Endothelial cell of umbilical vein (primary cell): ENCODE data around the gene CNTNAP2. TPM values are rescaled to one million over a fixed set of nuclear protein-coding genes. Genes with fewer than 3 reads are reported as not detected.

ENCODE experiments used
- BruUV-seq: library from RNA; stranded (reverse); fragments of 400-500 nt; replicated peaks from 2 replicates; lab custom pipeline; 2021; lab: Mats Ljungman, UMichigan
- CTCF ChIA-PET: fragments of 300-600, 350-600 bp; sonication (Branson Sonifier 250); formaldehyde crosslinking; loops from one replicate; lab custom pipeline; 2021; ENCODE audit warnings: antibody characterized with exemption, inconsistent platforms; lab: Charles Lee
- POLR2A ChIA-PET: fragments of 300-600, 350-600 bp; sonication (Branson Sonifier 250); formaldehyde crosslinking; loops from one replicate; lab custom pipeline; 2021; ENCODE audit warnings: antibody characterized with exemption, inconsistent platforms; lab: Charles Lee
- DNase-seq: peaks from one replicate; pipeline ENCODE4 v3.0.0-alpha.2; 2011; ENCODE audit warnings: low read depth, low spot score
- FAIRE-seq: peaks from 2 replicates; lab custom pipeline; 2011; peaks lifted over from hg19 to GRCh38; lab: Jason Lieb, UNC
- H2AFZ ChIP-seq: 2 replicates; pipeline ENCODE4 v1.6.0; 2012; ENCODE audit warnings: low read depth, low read length, control low read depth, inconsistent platforms
- H3K27ac ChIP-seq: 2 replicates; pipeline ENCODE4 v1.5.1; 2011; ENCODE audit warnings: low read depth, mild to moderate bottlenecking, control low read depth, low read length, moderate library complexity; ENCODE audit not compliant: insufficient read depth
- H3K27me3 ChIP-seq, 2 experiments: 2 replicates each; pipeline versions ENCODE4 v1.6.0 to v1.6.1; 2011; ENCODE audit warnings: low read length in 2 of 2, mixed read lengths in 1 of 2; ENCODE audit not compliant: control insufficient read depth in 2 of 2, insufficient read depth in 2 of 2
- H3K36me3 ChIP-seq, 2 experiments: 2 replicates in 1 of 2; 3 replicates in 1 of 2; pipeline ENCODE4 v1.5.1; 2011; ENCODE audit warnings: low read length in 2 of 2, mild to moderate bottlenecking in 1 of 2, moderate library complexity in 1 of 2; ENCODE audit not compliant: control insufficient read depth in 2 of 2, insufficient read depth in 2 of 2; ENCODE audit errors: extremely low read depth in 1 of 2
- H3K4me1 ChIP-seq: 3 replicates; pipeline ENCODE4 v1.5.1; 2011; ENCODE audit warnings: mild to moderate bottlenecking, low read length; ENCODE audit not compliant: control insufficient read depth, insufficient read depth; ENCODE audit errors: extremely low read depth
- H3K4me2 ChIP-seq: 2 replicates; pipeline ENCODE4 v1.6.1; 2011; ENCODE audit warnings: low read length, control low read depth, mixed read lengths; ENCODE audit not compliant: insufficient read depth
- H3K4me3 ChIP-seq, 3 experiments: fragments of 200-600 bp in 1 of 3; sonication (generic), shearing (Covaris generic) in 1 of 3; replicated peaks in 1 of 3; 2 replicates each; pipeline ENCODE4 v1.5.1; 2011 to 2016; ENCODE audit warnings: control low read depth in 3 of 3, low read length in 3 of 3, mild to moderate bottlenecking in 2 of 3, inconsistent platforms in 1 of 3, low read depth in 1 of 3, moderate library complexity in 1 of 3; ENCODE audit not compliant: insufficient read depth in 1 of 3
- H3K79me2 ChIP-seq: 2 replicates; pipeline ENCODE4 v1.6.0; 2012; ENCODE audit warnings: low read length, inconsistent platforms; ENCODE audit not compliant: control insufficient read depth, insufficient read depth
- H3K9ac ChIP-seq: replicated peaks from 2 replicates; pipeline ENCODE3; 2011; ENCODE audit warnings: low read length, control low read depth; ENCODE audit not compliant: insufficient read depth; ENCODE audit errors: extremely low read depth
- H3K9me1 ChIP-seq: replicated peaks from 3 replicates; pipeline ENCODE4 v1.6.0; 2011; ENCODE audit warnings: mild to moderate bottlenecking, low read length; ENCODE audit not compliant: control insufficient read depth, insufficient read depth; ENCODE audit errors: extremely low read depth
- H3K9me3 ChIP-seq: replicated peaks from 2 replicates; pipeline ENCODE4 v1.5.1; 2012; ENCODE audit warnings: low read length, inconsistent platforms; ENCODE audit not compliant: control insufficient read depth, insufficient read depth
- H4K20me1 ChIP-seq: replicated peaks from 2 replicates; pipeline ENCODE3; 2011; ENCODE audit warnings: mild to moderate bottlenecking, low read length; ENCODE audit not compliant: control insufficient read depth, insufficient read depth; ENCODE audit errors: extremely low read depth
- CTCF ChIP-seq, 2 donors: IDR thresholded peaks; 1 replicate in 1 of 2; 2 replicates in 1 of 2; pipeline ENCODE4 v1.5.1; 2011; ENCODE audit warnings: low read length in 2 of 2, mild to moderate bottlenecking in 2 of 2, moderate library complexity in 2 of 2, control low read depth in 1 of 2, inconsistent platforms in 1 of 2, low read depth in 1 of 2; ENCODE audit not compliant: insufficient read depth in 1 of 2; ENCODE audit errors: extremely low read depth in 1 of 2
- EZH2 ChIP-seq: IDR thresholded peaks from 2 replicates; pipeline ENCODE4 v1.6.1; 2012; ENCODE audit warnings: borderline replicate concordance, low read depth, mild to moderate bottlenecking, moderate library complexity, low read length, inconsistent platforms; ENCODE audit not compliant: severe bottlenecking
- FOS ChIP-seq: IDR thresholded peaks from 2 replicates; pipeline ENCODE4 v1.6.1; 2011; ENCODE audit warnings: mild to moderate bottlenecking, low read length, moderate library complexity, borderline replicate concordance; ENCODE audit not compliant: insufficient read depth
- GATA2 ChIP-seq: IDR thresholded peaks from 2 replicates; pipeline ENCODE4 v1.7.0; 2011; ENCODE audit warnings: low read depth, mild to moderate bottlenecking, moderate library complexity, mixed read lengths, low read length; ENCODE audit not compliant: insufficient read length, insufficient read depth
- JUN ChIP-seq: IDR thresholded peaks from 2 replicates; pipeline ENCODE4 v1.6.1; 2011; ENCODE audit warnings: borderline replicate concordance, low read depth; ENCODE audit not compliant: insufficient read length, insufficient read depth
- MAX ChIP-seq: IDR thresholded peaks from 2 replicates; pipeline ENCODE4 v1.6.1; 2011; ENCODE audit not compliant: insufficient read depth, insufficient read length
- MYC ChIP-seq: IDR thresholded peaks from one replicate; pipeline ENCODE4 v1.6.1; 2011; ENCODE audit warnings: mild to moderate bottlenecking, low read depth, low read length
- POLR2A ChIP-seq: IDR thresholded peaks from 2 replicates; pipeline ENCODE4 v1.6.1; 2012; ENCODE audit warnings: low read depth, mild to moderate bottlenecking, control low read depth, low read length
- POLR2AphosphoS5 ChIP-seq: IDR thresholded peaks from 2 replicates; pipeline ENCODE4 v1.6.1; 2012; ENCODE audit warnings: low read depth, mild to moderate bottlenecking, control low read depth, low read length, moderate library complexity; ENCODE audit not compliant: insufficient read depth
- dilution Hi-C: fragments of 300-500 bp; cut with MboI; formaldehyde crosslinking; loops from one replicate; pipeline ENCODE4 v1.15.0; 2019; ENCODE audit warnings: low sequenced_read_pairs; ENCODE audit not compliant: extremely low pct_ligation_motif_present
- intact Hi-C: fragments of 100-400 bp; cut with micrococcal nuclease; formaldehyde crosslinking; loops from one replicate; pipeline ENCODE4 v1.10.0; 2022
- polyA plus RNA-seq, 4 experiments: library from polyadenylated mRNA; depleted of rRNA in 3 of 4; stranded (reverse) in 3 of 4; unstranded in 1 of 4; fragments of >200 nt; gene quantifications; 2 replicates each; pipeline versions ENCODE4 v1.2.1 to v1.2.3, GENCODE V29; 2011 to 2012; ENCODE audit warnings: missing spikeins in 1 of 4
- total RNA-seq: library from RNA; stranded (reverse); gene quantifications from 2 replicates; pipeline ENCODE4 v1.2.3, GENCODE V29; 2021

CNTNAP2 gene
- total and polyA plus RNA-seq, 2 donors (not counting 3 experiments of a cell fraction or from before 2014, with no cell fraction given) = not detected

DNA sequence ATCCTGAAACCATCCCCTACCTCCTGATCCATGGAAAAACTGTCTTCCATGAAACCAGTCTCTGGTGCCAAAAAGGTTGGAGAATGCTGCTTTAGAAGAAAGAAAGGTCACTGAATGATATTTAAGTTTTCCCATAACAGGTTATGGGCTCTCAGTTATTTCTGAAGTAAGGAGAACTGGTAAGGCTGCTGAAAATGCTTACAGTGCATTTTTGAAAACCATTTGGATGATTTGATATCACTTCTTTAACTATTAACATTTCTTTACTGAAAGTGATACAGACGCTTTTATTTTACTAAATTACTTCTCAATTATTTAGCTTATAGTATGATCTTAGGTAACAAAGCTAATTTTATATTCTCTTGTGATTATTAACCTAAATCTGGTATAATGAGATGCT is 1379.6 kb downstream of the CNTNAP2 start:
- Histone ChIP-seq H3K4me1 (no peaks in the 10 kb centered on the region), H2AFZ (no peak overlapping the region), H3K79me2 (no peaks in the 10 kb centered on the region), H3K4me2 (no peak overlapping the region), H3K27me3 (no peaks in the 10 kb centered on the region), H4K20me1 (no peaks in the 10 kb centered on the region), H3K9me1 (no peaks in the 10 kb centered on the region), H3K36me3 (no peaks in the 10 kb centered on the region), H3K9me3 (peaks cover 3% of the 10 kb centered on the region), H3K4me3 (no peak overlapping the region), H3K27ac (no peak overlapping the region), H3K9ac (no peak overlapping the region)
- intact Hi-C loops (no loop called here), dilution Hi-C loops (no loop called here)
- CTCF ChIA-PET = no interaction called here
- FAIRE-seq = no peak
- POLR2A ChIA-PET = no interaction called here
- no peak for TF ChIP-seq EZH2
- no peak for TF ChIP-seq FOS
- TF ChIP-seq GATA2 = no peak
- TF ChIP-seq POLR2AphosphoS5 = no peak
- no peak for TF ChIP-seq CTCF (IDR thresholded peaks at IDR 0.05; ENCODE audit: extremely low read depth in 1 of 2, insufficient read depth in 1 of 2, low read depth in 1 of 2, low read length in 2 of 2)
- TF ChIP-seq MAX = no peak
- TF ChIP-seq MYC = no peak
- no peak for TF ChIP-seq JUN
- no peak for TF ChIP-seq POLR2A
- BruUV-seq = no TSS peak
- no peak for DNase-seq
